Skeletal muscle cell (primary cell): Measurements from ENCODE around the gene NOP9.

Experiments used
- DNase-seq: peaks from one replicate; pipeline ENCODE4 v3.0.0-alpha.2; 2010; ENCODE audit warnings: low read depth
- H3K4me3 ChIP-seq: 2 replicates; pipeline ENCODE4 v1.5.1; 2011; ENCODE audit warnings: low read depth, mild to moderate bottlenecking, control low read depth, low read length, moderate library complexity

NOP9 gene

DNA sequence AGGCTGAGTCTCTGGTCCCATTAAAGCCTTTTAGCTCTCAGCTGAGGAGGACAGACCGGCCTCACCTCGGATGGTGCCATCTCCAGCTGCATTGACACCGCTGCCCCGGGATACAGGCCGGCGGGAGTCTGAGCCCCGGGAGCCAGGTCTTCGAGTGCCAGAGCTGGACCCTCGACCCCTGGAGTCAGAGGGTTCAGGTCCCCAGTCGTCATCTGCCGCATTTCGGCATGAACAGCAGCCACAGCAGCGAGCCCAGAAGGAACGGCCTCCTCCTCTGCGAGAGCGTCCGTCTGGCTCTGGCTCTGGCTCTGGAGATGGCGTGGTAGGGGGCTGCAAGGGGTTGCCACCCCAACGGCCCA is 37.7 kb upstream of the NOP9 start:
- H3K4me3 ChIP-seq, result no peak overlapping the region
- no peak for DNase-seq

DNA sequence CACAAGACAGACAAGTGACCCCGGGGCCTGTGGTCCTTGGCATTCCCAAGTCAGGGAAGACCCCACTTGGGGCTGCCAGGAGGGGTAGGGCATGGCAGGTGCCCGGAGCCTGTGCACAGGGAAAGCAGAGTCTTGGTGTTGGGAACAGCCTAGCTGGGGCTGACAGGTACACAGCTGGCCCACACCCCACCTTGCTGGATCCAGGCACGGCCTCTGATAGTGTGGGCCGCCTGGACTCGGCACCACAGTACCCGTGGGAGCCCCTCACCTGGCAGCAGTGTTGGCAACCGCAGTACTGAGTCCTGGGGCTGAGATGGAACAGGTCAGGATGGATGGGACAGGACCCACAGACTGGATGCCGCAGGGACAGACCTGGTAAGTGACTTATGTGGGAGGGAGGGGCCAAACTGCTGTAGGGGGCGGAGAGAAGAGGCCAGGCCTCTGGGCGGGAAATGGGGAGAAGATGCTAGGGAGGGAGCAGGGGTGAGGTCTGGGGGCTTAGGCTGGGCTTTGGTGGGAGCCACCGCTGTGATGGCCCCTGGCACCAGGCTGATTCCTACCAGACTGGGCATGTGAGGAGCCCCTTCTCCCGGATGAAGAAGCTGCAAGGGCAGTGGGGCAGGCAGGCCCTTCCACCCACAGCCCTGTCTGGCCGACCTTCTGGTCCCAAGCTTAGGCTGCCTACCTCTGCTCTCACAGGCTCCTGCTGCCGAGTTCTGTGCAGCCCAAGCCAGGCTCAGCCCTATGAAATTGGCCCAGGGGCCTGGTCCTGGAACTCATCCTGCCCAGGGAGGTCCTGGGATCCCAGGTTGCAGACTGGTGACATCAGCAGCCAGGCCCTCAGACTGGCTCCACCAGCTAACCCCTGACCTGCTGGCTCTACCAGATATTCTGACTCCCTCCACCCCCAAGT is 36.6 kb upstream of the NOP9 start, which contains the start of gene TGM1:
Gene TGM1 (minus strand): TSS at position 357 of the 913 bp plus-strand sequence. CDS start 825 bp downstream, outside the sequence.
- no peak within 1 kb of the TSS for H3K4me3 ChIP-seq
- DNase-seq, result no peak

DNA sequence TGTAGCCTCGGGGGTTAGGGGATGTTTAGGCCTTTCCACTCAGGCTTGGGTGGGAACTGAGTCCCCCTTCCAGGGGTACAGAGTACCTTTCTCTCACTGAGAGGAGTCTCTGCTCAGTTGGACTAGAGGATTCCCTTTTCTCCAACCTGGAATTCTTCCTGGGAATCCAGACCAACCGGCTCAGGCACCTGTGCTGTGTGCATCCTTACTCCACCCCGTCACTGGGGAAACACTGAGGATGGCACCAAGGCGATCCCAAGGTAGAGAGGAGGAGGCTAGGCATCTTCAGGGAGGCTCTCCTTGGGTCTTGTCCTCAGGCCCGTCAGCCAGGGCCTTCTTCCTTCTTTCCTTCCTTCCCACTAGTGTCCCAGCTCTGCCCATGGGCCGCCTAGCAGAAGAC is 35.8 kb upstream of the NOP9 start:
- H3K4me3 ChIP-seq, result no peak overlapping the region
- DNase-seq, result no peak

DNA sequence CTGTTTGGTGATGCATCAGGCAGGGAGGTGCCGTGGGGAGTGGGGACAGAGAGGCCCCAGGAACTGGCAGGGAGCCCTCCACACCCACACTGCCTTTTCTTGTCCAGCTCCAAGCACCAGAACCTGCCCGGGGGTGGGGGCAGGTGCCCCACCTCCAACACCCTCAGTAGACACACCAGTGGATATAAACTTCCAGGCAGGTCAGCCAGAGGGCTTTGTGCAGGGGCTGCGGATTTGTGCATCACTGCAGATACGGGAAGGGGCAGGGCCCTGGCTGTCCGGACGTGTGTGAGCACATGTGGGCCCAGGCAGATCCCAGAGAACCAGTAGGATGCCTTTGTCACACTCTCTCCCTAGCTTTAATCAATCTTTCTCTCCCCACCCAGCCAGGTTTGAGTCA is 35.4 kb upstream of the NOP9 start:
- no peak for DNase-seq
- H3K4me3 ChIP-seq, result no peak overlapping the region

DNA sequence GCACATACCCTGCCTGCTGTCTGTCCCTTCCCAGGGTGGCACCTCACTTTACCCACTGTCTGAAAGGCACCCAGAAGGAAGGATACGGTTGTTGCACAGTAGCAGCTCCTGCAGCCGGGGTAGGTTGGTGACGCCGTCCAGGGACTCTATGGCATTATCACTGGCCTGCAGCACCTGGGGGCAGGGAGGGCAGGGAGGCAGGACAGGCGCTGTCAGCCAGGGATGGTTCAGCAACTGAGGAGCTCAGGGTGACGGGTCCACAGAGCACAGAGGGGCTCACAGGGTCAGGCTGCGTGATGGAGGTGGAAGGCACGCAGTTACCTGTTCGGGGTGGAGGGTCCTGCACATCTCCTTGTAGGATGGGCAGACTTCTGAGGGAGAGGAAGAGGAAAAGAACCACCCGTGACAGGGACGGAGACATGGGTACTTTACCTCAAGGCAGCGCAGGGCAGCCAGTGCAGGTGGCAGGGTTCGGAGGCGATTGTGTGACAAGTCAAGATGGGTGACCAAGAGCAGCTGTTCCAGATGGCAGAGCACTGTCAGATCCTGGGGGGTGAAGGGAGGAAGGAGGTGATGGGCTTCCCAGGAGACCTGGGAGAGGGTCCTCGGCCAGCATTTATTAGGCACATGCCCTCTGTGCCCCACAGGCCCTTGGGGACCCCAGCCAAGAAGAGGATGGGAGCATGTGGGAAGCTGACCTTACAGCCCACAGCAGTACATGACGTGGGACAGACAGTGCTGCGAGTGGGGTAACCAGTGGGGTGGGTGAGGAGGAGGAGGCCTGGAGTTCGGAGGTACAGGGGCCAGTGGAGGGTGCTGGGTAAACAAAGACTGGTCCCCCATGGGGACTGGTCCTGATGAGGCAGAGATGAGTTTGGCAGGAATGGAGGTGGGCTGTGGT is 33.1 kb upstream of the NOP9 start:
- H3K4me3 ChIP-seq, result no peak overlapping the region
- no peak for DNase-seq

DNA sequence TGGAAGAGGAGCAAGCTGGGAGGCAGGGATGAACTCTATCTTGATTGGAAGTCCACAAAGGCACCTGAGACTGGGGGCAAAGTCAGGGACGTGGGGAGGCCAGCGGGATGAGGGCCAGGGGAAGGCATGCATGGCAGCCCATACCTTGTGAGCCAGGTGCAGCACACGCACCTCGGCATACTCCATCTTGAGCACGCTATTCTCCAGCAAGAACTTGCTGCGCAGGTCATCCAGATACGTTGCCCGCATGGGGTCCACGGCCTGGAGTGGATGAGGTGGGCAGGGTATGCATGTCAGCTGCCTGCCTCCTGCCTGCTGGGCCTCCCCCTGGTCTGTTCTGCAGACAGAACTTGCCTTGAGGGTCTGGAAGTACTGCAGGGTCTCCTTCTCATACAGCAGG is 32.1 kb upstream of the NOP9 start:
- no peak for DNase-seq
- H3K4me3 ChIP-seq, result no peak overlapping the region

DNA sequence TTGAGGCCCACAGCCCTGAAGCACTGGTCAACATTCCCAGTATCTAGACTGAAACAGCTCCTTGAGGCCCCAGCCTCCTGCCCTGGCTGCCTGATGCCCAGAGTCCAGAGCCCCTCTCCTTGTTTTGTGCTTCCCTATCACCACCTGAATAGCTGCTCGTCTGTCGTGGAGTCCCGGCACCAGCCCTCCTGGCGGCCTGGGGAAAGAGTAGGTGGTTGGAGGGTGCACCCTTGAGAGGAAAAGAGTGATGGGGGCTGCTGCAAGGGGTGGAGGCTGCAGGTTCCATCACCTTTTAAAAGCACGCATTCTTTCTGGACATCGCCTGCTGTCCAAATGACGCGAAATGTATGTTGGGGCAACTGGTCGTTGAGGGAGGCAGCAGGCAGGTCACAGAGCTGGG is 31.4 kb upstream of the NOP9 start:
- DNase-seq, result no peak
- H3K4me3 ChIP-seq, result no peak overlapping the region

DNA sequence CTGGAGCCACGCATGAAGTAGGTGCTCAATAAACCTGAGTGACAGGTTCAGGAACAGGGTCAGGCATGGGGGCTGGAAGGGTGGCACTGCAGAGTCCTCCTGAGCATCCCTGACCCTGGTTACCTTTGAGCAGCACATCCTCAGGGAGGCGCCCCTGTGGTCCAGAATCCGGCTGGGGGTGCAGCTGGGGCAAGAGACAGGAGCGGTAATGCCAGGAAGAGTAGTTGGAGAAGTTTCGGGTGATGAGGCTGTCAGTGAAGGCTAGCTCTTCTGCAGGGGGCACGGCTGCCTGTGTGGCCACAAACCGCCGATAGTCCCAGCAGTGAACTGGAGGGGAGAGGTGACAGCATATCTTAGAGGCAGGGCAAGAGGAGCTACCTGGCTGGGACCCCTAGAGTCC is 30.3 kb upstream of the NOP9 start:
- no peak overlapping the region for H3K4me3 ChIP-seq
- DNase-seq, result no peak

DNA sequence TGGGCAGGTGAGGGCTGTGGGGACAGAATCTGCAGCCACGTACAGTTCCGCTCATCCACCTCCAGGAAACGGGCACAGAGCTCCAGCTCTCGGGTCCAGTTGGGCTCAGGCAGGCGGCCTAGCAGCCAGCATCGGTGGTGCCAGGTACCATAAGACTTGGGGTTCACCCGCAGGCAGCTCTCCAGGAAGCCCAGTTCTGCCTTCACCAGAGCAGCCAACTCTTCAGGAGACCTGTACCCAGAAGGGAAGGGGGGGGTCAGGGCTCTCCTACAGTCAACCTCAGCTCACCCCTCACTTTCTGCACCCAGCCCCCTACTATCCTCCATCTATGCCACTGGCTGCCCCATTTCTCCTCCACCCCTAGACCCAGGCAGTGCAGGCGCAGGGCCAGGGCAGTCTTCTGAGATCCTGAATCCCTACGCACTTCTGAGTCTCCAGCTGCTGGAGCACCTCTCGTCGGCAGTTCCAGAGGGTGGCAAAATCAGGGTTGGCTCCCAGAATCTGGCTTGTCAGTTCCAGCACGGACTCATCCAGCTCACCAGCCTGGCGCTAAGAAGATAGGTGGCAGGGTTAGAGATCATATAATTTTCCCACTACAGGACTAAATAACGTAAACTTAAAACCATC is 29.6 kb upstream of the NOP9 start:
- no peak overlapping the region for H3K4me3 ChIP-seq
- no peak for DNase-seq

DNA sequence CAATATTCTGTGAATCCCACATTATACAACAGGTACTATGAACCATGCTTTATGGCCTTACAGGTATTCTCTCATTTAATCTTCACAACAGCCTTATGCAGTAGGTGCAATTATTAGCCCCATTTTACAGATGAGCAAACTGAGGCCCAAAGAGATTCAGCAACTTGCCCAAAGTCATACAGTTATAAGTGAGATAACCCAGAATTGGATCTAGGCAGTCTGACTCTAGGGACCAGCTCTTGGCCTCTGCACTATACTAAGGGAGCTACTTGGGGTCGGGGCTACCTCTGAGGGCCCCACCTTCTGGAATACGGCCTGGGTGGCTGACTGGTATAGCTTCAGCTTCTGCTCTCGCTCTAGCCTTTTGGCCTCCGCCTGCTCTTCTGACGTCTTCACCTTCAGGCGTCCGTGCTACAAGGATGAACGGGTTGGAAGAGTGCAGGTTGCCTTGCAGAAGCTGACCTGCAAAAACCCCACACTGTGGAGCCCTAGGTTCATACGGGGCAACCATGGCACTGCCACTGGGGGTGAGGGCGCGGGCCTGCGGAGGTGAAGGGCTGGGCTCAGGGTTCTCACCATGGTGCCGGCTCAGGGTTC is 29.0 kb upstream of the NOP9 start:
- H3K4me3 ChIP-seq, result peak overlapping the region; percentile 93
- no peak for DNase-seq

DNA sequence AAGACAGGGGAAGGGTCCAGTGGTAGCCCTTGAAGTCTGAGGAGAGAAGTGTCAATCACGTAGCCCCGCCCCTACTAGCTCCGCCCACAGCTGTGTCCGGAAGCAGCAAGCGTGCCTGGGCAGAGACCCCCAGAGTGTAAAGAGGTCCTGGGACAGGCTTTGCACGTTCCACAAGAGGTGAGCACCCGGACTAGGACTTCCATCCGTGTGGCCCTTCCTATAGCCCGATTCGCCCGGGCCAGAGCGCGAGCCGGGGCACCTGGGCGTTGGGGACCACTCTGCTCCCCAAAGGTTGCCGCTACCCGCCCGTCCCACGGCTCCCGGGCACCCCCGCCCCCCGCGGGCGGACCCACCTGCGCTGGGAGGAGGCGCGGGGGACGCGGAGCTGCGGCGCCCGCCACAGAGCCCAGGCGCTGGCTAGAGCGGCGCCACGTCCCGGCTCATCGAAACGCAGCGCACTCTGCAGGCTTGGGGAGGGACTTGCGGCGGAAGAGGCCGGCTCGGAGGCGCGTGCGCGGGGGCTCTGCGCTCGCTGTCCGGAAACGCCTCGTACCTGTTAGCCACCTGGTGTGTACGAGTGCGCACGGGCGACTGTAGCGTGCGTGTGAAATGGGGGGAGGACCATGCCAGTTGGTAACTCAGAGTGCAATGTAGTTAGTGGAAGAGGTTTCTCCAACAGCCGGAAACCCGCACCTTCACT is 28.4 kb upstream of the NOP9 start, which contains the start of gene RABGGTA:
Gene RABGGTA (minus strand): TSS at position 464 of the 700 bp plus-strand sequence. CDS start 482 bp downstream, outside the sequence.
- peak; percentile 68 for DNase-seq
- peak within 1 kb of the TSS; percentile 93 for H3K4me3 ChIP-seq

DNA sequence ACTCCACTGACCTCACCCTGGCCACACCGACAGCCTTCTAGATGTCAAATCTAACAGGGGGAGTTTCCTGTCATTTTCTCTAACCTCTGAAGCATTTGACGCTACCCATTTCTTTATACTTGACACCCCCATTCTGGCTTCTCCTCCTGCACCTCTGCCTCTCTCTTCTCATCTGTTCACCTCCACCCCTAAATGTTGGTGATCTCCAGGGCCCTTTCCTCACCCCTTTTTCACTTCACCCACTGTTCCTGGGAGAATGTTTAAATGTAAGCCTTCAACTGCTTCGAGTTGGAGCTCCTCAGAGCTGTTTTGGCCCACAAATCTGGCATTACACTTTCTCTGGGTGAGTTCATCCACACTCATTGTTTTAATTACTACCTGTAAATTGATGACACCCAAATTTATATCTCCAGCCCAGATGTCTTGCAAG is 27.8 kb upstream of the NOP9 start:
- no peak for DNase-seq
- H3K4me3 ChIP-seq, result peak overlapping the region; percentile 93

DNA sequence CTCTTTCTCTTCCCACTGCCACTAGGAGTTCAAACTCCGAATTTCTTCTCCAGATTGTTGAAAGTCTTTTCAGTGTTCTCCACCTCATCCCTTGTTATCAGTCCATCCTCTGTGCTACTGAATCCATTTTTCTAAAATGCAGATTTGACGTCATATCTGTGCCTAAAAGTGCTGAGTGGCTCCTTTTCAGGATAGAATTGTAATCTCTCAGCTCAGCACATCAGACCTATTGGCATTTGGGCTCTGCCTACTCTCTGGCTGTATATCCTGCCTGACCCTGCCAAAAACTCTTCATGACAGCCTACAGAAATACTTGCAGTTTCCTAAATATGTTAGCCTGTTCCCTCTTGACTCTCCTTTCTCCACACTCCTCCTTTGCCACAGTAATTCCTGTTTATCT is 27.2 kb upstream of the NOP9 start:
- no peak for DNase-seq
- H3K4me3 ChIP-seq, result no peak overlapping the region

DNA sequence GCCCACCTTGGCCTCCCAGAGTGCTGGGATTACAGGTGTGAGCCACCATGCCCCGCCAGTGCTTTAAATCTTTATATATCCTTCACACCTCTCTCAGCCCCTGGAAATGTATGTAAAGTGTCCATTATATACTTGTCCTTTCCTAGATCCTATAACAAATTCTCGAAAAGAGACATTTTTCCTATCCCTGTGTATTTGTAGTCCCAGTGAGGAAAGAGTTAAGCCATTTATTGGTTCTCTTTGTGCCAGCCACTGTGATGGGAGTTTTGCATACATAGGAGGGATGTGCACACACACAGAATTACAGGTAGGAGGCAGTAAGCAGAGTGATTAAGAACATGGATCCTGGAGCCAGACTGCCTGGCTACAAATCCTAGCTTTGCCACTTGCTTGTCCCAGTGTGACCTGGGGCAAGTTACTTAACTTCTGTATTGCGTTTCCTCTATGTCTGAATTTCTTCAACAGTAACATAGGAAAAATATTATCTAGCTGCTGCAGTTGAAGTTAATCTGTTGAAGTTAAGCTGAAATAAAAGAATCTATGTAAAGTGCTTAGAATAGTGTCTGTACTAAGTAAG is 26.1 kb upstream of the NOP9 start:
- H3K4me3 ChIP-seq, result no peak overlapping the region
- DNase-seq, result no peak

DNA sequence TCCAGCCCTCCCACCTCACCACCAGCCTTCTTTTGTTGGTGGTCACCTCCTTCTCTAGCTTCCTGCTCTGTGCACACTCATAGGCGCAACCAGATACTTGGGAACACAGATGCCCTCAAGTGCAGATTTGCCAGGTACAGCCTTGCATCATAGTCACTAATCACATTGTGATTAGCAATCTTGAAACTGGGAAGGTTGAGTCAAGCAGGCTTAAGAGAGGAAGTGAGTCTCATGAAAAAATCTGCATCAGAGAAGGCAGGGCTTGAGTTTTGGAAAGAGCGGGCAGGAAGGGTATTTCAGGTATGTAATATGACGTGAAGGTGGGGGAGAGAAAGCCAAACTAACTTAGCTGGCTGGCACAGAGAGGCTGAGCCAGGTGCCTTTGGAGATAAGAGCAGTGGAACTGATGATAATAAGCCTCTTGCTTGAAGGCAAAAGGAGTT is 25.5 kb upstream of the NOP9 start:
- DNase-seq, result no peak
- no peak overlapping the region for H3K4me3 ChIP-seq

DNA sequence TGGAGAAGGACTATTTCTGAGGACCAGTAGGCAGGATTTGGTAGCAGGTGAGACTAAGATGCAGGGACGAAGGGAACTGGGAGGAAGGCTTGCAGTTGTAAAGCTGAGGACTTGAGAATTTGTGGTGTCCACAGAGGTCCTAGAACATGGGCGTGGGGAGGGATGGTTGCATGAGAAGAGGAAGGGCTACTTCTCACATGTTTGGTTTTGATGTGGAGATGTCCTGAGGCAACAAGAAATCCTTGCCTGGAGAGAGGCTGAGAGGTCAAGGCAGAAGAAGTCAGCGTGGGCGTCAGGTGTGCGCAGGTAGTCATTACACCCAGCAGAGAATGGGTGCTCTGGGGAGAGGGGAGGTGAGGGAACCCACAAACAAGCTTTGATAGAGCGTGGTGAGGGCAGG is 22.6 kb upstream of the NOP9 start:
- DNase-seq, result no peak
- no peak overlapping the region for H3K4me3 ChIP-seq

DNA sequence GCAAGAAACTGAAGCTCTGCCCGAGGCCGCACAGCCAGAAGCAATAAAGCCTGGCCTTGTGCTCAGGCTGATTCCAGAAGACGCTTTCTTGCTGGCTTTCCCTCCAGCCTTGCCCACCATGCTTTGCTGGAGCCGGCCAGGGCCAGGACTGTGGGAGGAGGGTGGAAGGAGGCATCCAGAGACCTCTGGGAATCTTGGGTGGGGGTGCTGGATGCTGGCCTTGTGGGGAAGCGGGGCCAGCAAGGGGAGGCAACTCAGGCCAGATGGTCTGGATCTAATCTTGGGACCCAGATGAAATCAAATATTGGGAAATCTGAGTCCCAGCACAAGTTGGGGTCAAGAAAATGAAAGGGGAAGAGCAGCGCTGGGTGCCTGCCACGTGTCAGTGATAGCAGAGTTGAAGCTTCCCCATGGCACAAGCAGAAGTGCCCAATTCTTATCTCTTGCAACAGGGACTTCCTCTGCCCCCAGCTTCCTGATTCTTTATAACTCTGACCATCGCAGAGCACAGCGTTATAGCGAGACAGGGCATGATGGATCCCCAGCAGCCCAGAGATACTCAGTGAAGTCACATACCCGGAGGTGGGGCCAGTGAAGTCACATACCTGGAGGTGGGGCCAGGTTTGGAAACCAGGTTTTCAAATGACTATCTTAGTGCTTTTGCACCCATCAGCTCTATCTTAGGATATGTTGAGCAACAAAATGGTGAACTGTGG is 21.9 kb upstream of the NOP9 start:
- H3K4me3 ChIP-seq, result no peak overlapping the region
- no peak for DNase-seq

DNA sequence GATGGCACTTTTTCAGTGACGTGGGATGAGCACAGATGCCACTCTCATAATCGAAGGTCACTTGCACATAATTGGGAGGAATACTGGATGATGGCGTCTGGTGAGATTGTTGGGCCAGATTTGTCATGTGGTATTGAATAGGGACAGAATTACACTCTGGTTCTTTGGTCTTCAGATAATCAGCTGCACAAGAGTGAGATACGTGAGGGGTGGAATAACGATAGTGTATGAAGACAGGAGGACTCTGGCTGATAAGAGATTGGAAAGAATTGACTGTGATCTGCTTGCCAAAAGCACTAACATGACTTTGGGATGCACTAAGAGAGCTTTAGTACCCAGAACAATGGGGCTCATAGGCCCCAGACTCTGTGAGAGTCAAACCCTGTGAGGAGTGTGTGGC is 21.2 kb upstream of the NOP9 start:
- DNase-seq, result no peak
- no peak overlapping the region for H3K4me3 ChIP-seq
